ENCODE measurements around the gene ZNF689. TPM values are rescaled to one million over a fixed set of nuclear protein-coding genes. Genes with fewer than 3 reads are reported as not detected.
A peak's percentile ranks its signal among the peaks of the same experiment; 100 is the strongest.

ZNF689 gene
- total RNA-seq, 2 donors from 2014 or later, result 13.4 to 17.8 TPM

DNA sequence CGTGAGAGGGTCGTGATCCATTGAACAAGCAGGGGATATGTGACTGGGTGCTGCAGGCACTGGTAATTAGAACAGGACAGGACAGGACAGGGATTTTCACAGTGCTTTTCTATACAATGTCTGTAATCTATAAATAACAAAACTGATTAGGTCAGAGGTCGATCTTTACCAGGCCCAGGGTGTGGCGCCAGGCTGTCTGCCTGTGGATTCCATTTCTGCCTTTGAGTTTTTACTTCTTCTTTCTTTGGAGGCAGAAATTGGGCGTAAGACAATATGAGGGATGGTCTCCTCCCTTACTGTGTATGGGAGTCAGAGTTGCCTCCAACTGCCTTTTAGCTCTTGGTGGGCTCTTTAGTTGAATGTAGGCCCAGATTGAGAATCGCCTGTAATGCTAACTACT, 50.5 kb downstream of the ZNF689 start:
- no peak for TF ChIP-seq POLR2AphosphoS5 (IDR thresholded peaks at IDR 0.05)
- TF ChIP-seq, protein P1, sequence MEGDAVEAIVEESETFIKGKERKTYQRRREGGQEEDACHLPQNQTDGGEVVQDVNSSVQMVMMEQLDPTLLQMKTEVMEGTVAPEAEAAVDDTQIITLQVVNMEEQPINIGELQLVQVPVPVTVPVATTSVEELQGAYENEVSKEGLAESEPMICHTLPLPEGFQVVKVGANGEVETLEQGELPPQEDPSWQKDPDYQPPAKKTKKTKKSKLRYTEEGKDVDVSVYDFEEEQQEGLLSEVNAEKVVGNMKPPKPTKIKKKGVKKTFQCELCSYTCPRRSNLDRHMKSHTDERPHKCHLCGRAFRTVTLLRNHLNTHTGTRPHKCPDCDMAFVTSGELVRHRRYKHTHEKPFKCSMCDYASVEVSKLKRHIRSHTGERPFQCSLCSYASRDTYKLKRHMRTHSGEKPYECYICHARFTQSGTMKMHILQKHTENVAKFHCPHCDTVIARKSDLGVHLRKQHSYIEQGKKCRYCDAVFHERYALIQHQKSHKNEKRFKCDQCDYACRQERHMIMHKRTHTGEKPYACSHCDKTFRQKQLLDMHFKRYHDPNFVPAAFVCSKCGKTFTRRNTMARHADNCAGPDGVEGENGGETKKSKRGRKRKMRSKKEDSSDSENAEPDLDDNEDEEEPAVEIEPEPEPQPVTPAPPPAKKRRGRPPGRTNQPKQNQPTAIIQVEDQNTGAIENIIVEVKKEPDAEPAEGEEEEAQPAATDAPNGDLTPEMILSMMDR (IDR thresholded peaks at IDR 0.05), result no peak
- TF ChIP-seq POLR2A (IDR thresholded peaks at IDR 0.05), result no peak
- Histone ChIP-seq H3K36me3 (peaks cover 0 to 9% of the 10 kb centered on the region in 2 donors), H3K9me3 (no peaks in the 10 kb centered on the region), H3K4me3 (no peak overlapping the region), H3K27ac (no peak overlapping the region), H3K27me3 (replicated peaks; ENCODE audit: insufficient read depth) (no peaks in the 10 kb centered on the region), H3K4me1 (replicated peaks) (no peaks in the 10 kb centered on the region)
- intact Hi-C loops (cut with DNase I), result loop anchor here (2.0 kb wide), 1 partner anchor 25 kb away; the partner anchor contains the start of gene ZNF747
- WGBS, result 92% methylated on average over 6 of the region's 6 CpGs
- no peak for DNase-seq (ENCODE audit: low spot score)

DNA sequence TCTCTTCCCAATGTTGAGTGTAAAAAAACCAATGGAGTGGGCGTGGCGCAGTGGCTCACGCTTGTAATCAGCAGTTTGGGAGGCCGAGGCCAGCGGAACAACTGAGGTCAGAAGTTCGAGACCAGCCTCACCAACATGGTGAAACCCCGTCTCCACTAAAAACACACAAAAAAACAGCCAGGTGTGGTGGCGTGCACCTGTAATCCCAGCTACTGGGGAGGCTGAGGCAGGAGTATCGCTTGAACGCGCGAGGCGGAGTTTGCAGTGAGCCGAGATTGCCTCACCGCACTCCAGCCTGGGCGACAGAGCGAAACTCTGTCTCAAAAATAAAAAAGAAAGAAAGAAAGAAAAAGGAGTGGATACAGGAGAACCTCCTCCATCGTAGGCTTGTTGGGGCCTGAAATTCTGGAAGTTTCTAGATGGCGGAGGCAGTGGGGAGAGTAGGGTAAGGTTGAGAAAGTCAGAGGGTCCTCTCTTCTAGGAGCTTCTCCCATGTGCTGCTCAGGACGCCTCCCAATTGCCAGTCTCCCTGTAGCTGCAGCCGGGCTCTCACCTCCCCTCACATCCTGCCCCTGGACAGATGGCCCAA, 51.3 kb downstream of the ZNF689 start:
- Histone ChIP-seq H3K27ac (peak overlapping the region; percentile 93), H3K36me3 (peaks cover 0 to 9% of the 10 kb centered on the region in 2 donors), H3K27me3 (replicated peaks; ENCODE audit: insufficient read depth) (no peaks in the 10 kb centered on the region), H3K4me3 (peak overlapping the region; percentile 80 to 81), H3K4me1 (replicated peaks) (no peaks in the 10 kb centered on the region), H3K9me3 (no peaks in the 10 kb centered on the region)
- TF ChIP-seq POLR2A (IDR thresholded peaks at IDR 0.05) (no peak), POLR2AphosphoS5 (IDR thresholded peaks at IDR 0.05) (no peak)
- TF ChIP-seq, protein P1 (IDR thresholded peaks at IDR 0.05), result no peak
- WGBS, result 90% methylated on average over 21 of the region's 21 CpGs
- DNase-seq (ENCODE audit: low spot score), result no peak
- intact Hi-C loops (cut with DNase I), result loop anchor here (2.0 kb wide), 1 partner anchor 24 kb away; the partner anchor contains the start of gene ZNF747

DNA sequence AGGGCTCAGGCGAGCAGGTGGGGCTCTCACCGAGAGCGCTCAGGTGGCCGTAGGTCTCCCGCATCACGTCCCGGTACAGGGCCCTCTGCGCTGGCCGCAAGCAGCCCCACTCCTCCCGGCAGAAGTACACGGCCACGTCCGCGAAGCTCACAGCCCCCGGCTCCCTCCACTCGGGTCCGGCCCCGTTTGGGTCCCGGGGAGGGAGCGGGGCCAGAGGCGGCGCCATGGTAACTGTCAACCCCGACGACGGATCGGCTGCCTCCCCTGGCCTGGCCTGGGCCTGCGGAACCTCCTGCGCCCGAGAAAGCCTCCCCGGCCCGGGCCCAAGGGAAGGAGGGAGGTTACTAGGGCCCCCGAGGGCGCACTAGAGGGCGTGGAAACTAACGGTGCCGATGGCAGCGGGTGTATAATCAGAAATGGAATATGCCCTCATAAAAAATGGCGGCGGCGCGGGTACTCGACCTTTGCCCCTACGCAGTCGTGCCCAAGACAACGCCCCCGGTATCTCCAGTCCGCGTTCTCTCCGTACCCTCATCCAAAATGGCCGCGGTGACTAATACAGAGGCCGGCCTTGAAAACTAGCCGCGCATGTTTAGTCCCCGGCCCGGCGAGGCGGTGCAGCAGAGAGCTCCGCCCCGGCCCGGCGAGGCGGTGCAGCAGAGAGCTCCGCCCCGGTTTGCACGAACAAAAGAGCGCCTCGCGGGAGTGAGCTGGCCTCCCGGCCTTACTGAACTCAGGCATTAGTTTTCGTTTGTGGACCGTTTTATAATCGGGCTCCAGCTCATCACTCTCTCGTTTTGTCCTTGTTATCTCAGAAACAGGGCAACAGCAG, 52.0 kb downstream of the ZNF689 start, which contains the start of gene ZNF764:
TSS of gene ZNF764 (minus strand) at position 418 of the 832 bp plus-strand sequence. CDS start at position 226, 192 bp downstream.
- Histone ChIP-seq H3K4me1 (replicated peaks) (no peaks in the 10 kb centered on the region), H3K9me3 (no peaks in the 10 kb centered on the region), H3K27me3 (replicated peaks; ENCODE audit: insufficient read depth) (no peaks in the 10 kb centered on the region), H3K4me3 (peak within 1 kb of the TSS; percentile 80 to 81), H3K36me3 (peaks cover 0 to 9% of the 10 kb centered on the region in 2 donors), H3K27ac (peak within 1 kb of the TSS; percentile 93)
- WGBS, result under 1% methylated on average over 74 of the region's 74 CpGs
- DNase-seq (ENCODE audit: low spot score), result peak; percentile 99
- intact Hi-C loops (cut with DNase I), result loop anchor here (2.0 kb wide), 1 partner anchor 23 kb away; the partner anchor contains the start of gene ZNF747
- TF ChIP-seq POLR2AphosphoS5 (IDR thresholded peaks at IDR 0.05), result peak; percentile 97
- TF ChIP-seq, protein P1 (IDR thresholded peaks at IDR 0.05), result peak in 1 of 4 experiments; percentile 25
- TF ChIP-seq POLR2A (IDR thresholded peaks at IDR 0.05), result peak; percentile 51

DNA sequence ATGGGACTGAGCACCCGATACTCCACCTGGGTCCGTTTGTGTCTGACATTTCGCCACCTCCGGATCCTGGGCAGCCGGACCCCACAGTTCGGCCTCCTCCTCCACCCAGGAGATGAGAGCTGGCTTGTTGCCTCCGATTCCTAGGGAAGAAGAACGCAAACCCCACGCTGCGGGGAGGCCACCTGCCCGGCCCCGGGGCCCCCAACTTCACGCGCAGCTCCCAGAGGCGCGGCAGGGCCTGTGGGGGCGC, 52.6 kb downstream of the ZNF689 start:
- no peak for DNase-seq (ENCODE audit: low spot score)
- Histone ChIP-seq H3K36me3 (peaks cover 0 to 9% of the 10 kb centered on the region in 2 donors), H3K4me1 (replicated peaks) (no peaks in the 10 kb centered on the region), H3K27me3 (replicated peaks; ENCODE audit: insufficient read depth) (no peaks in the 10 kb centered on the region), H3K27ac (peak overlapping the region; percentile 93), H3K4me3 (peak overlapping the region; percentile 80 to 81), H3K9me3 (no peaks in the 10 kb centered on the region)
- intact Hi-C loops (cut with DNase I), result no loop called here
- WGBS, result 0% methylated on average over 17 of the region's 17 CpGs
- TF ChIP-seq, protein P1 (IDR thresholded peaks at IDR 0.05), result peak in 1 of 4 experiments; percentile 14
- TF ChIP-seq POLR2AphosphoS5 (IDR thresholded peaks at IDR 0.05) (no peak), POLR2A (IDR thresholded peaks at IDR 0.05) (no peak)
